B cell (primary cell): ENCODE measurements around the gene EEFSEC.

Experiments
- CTCF ChIP-seq: fragments of 200-600 bp; IDR thresholded peaks from one replicate; pipeline ENCODE4 v1.8.0; 2022; ENCODE audit warnings: antibody characterized with exemption, mild to moderate bottlenecking
- EZH2 ChIP-seq: IDR thresholded peaks from 2 replicates; pipeline ENCODE4 v1.6.1; 2012; ENCODE audit warnings: borderline replicate concordance, low read depth, mild to moderate bottlenecking, moderate library complexity, low read length; ENCODE audit not compliant: insufficient read depth, poor library complexity, severe bottlenecking

GRCh38 chr3:128353361-128353965 lies 200.2 kb downstream of the EEFSEC start:
- TF ChIP-seq CTCF (no peak), EZH2 (no peak)
